IPS-NIHi11 (cell line): ENCODE measurements around the gene BEST1.
"Not testable (repeated sequence)": the region's sequence is repeated elsewhere in the genome, so short reads cannot be mapped to it uniquely, and the experiment has no call there.

Source experiments
- DNase-seq: peaks from one replicate; pipeline ENCODE4 v3.0.0; 2012; ENCODE audit warnings: mixed read lengths, low spot score

The BEST1 gene

DNA sequence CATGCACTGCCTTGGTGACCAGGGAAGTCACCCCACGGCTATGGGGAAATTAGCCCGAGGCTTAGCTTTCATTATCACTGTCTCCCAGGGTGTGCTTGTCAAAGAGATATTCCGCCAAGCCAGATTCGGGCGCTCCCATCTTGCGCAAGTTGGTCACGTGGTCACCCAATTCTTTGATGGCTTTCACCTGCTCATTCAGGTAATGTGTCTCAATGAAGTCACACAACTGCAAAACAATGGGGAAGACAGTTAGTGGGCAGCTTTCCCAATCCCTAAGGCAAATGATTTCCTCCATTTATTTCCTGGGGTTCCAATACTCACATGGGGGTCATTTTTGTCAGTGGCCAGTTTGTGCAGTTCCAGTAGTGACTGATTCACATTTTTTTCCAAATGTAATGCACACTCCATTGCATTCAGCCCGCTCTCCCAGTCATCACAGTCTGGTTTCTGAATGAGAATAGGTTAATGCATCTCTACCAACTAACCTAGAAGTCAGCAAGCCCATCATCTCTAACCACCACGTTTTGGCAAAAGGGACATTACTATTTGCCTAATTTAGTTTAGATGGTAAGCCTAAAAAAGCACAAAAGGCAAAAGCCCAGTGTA lies 14.6 kb downstream of the BEST1 start:
- not testable (repeated sequence) for DNase-seq

DNA sequence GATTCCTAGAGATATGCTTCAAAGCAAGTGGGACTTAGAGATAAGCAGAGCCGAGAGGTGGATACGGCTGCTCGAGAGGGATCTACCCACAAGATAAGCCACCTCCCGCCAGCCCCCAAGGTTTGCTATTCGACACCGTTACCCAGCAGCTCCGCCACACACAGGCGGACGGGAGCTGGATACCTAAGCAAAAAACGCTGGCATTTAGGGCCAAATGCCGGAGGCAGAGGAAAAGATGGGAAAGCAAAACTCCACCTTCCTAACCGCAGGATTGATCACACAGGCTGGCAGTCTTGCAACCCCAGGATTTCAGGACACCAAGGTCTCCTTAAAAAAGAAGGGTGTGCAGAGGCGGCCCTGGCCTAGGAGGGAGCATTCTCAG lies 16.6 kb downstream of the BEST1 start:
- DNase-seq = no peak

DNA sequence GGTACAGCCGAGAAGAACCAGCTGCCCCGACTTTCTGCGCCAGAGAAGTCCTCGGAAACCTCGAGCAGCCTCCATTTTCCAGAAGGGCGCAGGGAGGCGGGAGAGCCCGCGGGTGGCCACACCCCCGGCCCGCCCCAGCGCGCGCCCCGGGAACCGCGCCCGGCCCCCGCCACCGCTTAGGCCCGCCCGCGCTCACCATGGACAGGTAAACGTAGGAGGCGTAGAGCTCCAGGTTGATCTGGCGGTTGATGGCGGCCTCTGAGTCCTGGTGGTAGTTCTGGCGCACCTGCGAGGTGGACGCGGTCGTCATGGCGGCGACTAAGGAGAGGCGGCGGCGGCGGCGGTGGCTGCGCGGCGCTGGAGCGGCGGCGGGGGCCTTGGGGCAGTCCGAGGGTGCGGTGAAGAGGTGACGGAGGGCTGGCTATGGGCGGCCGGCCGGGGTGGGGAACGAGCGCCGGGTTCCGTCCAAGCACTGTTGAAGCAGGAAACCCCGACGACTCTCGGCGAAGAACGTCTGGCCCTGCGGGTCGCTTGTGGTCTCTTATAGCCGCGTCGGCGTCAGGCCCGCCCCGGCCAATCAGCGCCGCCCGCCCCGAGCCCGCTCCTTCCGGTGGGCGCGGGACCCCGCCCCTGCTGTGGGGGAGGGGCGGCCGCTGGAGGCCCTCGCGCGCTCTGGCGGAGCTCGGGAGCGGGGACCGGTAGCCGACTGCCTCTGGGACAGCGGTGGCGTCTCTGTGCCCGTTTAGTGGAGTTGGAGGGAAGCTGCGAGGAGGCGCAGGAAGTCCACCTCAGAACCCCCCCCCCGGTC lies 17.2 kb downstream of the BEST1 start, which contains the start of gene FTH1:
Gene FTH1 (minus strand): TSS at position 519 of the 808 bp plus-strand sequence. CDS start 209 bp downstream, at position 310.
- DNase-seq = peak; percentile 97

DNA sequence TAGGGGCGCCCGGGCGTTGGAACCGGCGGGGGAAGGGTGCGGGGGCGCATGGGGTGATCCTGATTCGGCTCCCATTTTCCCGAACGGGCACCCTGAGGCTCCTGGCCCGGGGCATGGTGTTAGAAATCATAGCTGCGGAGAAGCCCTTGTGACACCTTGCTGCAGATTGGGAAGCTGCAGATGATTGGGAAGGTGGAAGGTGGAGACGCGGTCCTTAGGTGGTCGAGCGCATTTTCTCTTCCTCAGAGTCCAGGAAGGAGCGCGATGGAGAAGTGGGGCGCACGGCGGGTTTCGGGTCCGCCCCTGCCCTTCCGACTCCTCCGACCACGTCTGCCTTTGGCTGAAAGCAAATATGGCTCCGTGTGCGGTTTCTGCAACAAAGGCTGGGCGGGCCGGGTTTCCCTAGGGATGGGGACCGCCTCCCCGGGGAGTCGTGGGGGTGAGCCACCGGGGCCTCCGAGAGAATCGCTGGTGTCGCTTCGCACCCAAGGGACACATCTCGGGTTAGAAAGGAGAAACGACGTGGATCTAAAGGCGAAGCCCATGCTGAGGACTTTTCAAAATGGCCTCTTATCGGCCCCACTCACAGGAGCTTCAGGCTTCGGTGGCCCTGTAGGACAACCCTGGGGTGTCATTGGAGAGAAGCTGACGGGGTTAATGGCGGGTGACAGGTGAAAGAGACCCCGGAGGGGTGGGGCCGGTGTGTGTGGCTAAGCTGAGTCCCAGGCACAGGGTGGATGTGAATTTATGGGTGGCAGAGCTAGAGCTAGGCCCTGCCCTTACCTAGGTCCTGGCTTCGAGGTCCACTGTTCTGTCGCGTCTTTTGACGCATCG lies 18.0 kb downstream of the BEST1 start:
- no peak for DNase-seq

DNA sequence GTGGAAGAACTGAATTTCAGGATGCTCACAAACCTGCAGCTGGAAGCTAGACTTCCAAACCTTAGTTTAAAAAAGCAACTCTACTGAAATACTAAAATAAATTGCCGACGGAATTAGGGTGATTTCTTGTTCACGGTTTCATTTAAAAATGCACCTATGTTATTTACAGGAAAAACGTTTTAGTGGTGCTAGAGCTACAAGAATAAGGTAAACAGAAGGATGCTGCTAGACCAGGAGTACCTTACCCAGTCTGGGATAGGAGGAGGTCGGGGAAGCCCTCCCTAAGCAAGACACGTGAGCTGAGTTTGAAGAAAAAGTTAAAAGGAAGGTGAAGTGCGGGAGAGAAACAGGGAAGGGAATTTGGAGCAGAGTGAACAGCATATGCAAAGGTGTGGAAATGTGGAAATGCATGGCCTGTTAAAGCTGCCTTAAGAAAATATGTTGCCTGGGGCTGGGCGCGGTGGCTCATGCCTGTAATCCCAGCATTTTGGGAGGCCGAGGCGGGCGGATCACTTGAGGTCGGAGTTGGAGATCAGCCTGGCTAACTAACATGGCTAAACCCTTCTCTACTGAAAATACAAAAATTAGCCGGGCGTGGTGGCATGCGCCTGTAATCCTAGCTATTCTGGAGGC lies 18.7 kb downstream of the BEST1 start:
- DNase-seq = no peak

DNA sequence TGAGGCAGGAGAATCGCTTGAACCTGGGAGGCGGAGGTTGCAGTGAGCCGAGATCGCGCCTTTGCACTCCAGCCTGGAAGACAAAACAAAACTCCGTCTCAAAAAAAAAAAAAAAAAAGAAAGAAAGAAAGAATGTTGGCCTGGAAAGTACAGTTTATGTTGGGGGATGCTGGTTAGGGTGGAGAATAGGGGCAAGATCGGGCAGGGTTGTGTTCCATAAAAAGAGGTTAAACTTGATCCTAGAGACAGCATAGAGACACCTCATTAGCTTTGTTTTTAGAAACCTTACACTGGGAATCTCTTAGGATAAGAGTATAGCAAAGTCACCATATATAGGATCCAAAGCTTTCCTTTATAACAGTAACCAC lies 19.2 kb downstream of the BEST1 start:
- DNase-seq = no peak

DNA sequence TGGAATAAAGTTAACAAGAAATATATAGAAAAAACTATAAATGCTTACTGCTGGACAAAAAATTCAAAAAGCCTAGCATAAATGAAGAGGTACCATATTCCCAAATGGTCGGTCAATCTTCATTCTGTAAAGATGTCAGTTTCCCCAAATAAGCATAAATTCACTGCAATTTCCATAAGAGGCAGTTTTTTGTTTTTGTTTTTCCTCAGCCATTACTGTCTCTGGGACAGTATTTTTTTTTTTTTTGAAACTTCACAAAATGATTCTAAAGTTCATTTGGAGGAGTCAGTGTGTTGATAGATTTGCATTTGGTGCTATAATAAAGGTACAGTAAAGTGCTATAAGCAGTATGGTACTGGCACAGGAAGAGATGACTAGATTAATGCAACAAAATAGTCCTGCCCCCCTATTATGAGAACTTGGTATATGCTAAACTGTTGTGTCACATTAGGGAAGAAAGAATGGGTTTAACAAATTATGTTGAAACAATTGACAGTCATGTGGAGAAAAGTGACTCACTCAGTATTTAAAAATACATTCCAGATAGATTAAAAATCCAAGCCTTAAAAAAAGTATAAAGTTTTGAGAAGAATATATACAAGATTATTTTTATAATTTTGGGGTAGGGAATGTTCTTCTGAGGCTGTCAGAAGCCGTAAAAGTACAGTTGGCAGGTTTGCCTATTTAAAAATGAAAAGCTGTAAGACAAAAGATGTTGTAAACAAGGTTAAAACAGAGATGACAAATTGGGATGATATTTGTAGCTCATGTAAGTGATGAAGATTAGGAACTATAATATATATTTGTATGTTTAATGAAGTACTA lies 19.9 kb downstream of the BEST1 start:
- no peak for DNase-seq

DNA sequence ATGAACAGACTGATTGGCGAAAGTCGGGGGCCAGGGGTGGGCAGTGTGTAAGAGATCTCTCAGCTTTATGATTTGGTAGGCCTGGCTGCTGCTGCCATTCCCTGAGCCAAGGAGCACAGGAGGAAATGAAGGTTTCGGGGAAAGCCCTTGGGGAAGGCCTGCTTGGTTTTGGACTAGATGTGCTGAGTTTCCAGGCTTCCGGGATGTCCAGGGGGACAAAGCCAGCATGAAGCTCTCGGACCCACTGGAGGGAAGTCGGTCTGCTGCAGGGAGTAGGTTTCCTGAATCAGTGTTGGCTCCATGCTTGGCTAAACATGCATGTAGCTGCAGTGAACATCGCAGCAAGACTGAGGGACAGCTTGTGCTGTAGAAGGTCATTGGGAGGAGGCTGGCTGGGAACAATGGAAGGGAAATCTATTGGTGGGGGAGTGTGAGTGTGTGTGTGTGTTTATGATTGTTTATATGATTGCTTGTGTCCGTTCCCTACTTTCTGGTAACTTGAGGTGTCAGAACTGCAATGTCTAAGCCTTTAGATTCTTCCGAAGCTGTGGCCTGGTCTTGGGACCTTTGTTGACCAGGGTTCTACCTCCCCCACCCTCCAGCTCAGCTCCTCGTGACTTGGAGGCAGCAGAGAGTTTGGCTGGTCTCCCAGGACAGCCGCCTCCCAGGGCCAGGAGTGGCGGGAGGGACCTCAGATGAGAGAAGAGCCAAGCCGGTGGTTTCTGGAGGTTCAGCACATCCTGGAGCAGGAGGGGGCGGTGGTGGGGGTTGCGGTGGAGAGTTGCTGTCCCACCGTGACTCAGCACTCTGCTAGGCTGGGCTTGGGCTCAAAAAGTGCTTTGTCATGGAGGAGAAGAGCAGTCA lies 21.3 kb downstream of the BEST1 start:
- DNase-seq = peak; percentile 85

DNA sequence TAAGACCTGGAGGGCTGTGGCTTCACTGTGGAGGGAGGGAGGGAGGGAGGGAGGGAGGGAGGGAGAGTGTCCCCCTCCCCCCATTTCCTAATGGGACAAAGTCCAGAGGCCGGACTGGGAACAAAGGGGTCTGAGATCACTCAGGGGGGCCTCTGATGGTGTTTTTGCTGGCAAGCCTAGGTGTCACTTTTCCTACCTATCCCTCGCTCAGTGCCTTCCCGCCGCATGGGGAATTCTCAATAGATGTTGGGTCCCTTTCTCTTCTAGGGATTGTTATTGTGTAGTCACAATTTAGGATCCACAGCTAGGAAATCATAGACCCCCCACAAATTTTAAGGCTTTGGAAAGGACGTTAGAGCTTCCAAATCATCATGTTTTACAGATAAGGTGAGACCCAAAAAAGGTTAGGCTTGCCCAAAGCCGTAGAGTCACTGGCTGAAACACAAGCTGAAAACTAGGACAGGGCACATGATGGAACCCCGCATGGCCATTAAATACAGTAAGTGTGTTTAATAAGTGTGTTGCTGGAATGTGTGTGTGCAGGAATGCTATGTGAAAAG lies 22.0 kb downstream of the BEST1 start:
- no peak for DNase-seq

DNA sequence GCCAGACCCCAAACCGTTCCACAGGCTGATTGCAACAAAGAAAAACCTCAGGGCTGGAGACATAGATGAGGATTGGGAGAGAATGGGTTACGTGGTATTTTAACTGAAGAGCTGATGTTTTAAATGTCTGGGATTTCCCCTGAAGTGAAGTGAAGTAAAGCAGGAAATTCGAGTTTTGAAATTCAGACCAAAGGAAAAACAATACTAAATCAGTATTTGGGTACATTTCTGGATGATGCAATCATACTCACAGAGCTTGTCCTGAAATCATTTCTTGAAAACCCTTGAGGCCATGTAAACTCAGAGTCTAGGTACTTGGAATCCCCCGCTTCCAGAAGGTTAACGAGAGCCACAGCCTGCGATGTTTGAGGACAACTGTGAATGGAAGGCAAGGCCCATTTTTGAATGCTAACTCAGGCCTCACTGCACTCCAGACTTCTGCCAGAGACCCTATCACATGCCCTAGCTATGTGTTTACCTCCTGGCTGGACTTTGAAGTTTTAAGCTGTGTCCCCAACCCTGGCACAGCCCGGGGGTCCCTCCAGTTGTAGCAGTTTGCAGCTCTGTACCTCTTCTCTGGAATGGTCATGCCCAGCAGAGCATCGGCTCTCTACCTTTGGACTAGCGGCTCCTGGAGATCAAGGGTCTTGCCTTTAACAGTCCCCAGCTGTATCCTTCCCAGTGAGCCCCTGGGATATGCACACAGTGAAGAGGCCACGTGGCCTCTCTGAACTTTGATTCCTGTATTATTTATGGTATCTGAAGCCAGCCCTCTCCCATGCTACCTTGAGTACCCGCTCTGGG lies 22.7 kb downstream of the BEST1 start:
- no peak for DNase-seq

DNA sequence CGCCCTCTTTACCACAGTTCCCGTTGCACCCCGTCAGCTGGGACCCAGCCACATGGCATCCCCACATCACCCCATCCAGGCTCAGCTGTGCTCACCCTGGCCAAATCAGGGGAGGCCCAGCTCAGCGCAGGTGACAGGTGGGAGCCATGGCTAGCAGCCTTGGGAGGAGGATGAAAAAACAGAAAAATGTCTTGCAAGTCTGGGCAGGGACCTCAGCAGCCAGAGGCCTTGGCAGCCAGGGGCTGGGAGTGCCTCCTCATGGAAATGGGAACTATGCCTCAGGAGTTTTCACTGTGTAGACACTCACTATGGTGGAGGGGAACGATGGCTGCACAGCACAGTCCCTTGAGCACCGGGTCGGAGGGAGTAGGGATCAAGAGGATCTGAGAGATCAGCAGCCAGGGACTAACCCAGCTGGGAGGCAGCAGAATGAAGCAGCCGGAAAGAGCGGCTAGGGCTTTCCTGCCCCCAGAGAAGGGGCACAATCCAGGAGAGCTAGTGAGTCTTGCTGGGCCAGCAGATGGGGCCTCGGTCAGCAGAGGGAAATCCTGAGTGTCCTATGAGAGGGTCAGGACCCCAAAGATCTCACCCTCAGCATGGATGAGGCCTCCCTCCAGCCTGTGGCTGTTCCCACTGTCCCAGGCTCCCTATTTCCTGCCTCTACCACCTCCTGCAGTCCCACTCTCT lies 23.5 kb downstream of the BEST1 start:
- DNase-seq = no peak

DNA sequence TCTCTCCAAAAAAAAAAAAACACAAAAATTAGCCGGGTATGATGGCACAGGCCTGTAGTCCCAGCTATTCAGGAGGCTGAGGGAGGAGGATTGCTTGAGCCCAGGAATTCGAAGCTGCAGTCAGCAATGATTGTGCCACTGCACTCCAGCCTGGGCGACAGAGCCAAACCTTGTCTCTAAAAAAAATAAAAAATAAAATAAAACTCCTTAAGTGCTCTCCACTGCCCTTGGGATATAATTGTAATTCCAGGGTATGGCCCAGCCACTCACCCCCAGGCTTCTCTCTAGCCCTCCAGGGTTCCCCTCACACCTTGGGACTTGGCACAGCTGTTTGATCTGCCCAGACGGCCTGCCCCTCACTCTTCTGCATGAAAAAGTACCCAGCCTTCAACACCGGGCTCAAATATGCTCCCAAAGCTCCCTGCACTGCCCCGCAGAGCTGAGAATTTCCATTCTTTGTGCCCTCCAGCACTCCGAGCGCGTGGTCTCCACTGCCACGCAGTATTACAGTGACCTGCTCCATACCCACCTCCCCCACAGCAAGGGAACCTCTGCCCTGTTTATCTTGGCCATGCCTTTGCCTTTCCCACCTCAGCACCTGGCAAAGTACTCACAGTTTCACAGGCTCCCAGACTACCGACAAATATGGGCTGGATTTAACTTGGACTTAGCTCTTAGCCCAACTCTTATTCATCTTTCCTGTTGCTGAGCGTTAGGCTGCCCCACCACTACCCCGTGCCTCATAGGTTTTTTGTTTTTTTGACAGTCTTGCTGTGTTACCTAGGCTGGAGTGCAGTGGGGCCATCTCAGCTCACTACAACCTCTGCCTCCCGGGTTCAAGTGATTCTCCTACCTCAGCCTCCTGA lies 24.8 kb downstream of the BEST1 start:
- DNase-seq = no peak

DNA sequence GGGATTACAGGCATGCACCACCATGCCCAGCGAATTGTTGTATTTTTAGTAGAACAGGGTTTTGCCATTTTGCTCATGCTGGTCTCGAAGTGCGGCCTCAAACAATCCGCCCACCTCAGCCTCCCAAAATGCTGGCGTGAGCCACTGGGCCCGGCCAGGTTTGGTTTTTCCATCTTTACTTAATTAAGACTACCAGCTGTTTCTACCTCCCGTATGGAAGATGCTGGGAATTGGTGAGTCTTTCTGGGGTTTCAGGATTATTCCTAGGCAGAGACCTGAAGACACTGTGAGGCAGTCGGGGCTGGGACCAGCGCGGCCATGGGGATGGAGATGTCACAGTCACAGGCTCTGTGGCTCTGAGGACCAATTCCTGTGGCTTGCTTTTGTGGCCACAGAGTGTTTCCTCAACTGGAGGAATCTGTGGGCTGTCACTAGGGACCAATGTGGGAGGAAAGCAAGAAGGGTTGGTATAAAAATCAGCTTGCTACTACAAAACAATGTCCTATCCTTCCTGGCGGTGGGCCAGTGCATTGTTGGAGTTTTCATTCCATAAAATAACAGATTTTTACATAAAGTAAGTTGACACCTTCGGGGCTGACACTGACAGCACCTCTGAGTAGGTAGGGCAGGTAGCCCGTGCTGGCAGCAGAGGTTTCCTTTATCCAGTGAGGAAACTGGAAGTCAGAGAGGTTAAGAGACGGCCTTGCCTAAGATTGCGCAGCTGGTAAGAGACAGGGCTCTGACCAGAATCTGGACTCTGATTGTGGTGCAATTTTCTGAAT lies 25.7 kb downstream of the BEST1 start:
- DNase-seq = no peak

DNA sequence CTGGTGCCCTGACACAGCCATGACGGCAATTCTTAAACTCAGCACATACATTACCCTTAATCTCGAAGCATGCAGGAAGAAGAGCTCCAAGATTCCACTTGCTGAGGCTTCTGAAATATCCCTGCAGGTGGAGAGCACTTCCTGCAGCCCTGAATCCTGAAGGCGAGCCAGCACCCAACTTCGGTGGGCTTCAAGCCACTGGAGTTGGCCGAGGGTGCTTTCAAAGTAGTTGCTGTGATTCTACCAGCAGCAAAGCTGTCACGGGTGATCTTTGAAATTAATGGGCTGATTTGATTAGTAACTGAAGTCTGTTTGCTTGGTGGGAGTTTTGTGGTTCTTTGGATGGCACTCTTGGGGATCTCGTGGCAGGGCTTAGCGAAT lies 26.3 kb downstream of the BEST1 start:
- no peak for DNase-seq

DNA sequence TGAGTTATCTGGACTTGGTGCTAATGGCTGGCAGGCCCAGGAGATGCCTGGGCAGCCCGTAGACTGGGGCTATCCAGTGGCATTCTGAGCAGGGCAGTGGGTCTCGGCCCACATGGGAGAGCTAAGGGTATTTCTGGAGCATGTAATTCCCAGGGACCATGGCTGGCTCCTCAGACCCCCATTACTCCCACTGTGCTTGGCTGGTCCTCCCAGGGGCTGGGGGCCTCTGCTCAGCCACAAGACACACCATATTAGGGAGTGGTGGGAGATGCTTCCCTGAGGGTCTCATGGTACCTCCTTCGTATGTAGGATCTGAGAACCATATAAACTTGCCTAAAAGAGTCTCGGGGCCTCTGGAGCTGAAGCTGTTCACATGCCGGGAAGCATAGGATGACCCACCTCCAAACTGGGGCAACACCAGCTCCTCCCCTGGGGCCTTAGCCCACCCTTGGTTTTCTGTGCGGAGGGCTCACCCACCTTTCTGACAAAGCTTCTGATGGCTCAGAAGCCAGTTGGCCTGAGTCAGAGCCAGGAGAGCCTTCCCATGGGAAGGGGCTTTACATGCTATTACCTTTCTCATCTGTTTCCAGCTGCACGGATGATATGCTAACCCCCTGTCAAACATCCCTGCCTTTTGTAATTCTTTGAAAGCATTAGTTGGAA lies 26.8 kb downstream of the BEST1 start:
- DNase-seq = no peak
